ENCODE data around the gene SLC6A15.

SLC6A15 gene

DNA sequence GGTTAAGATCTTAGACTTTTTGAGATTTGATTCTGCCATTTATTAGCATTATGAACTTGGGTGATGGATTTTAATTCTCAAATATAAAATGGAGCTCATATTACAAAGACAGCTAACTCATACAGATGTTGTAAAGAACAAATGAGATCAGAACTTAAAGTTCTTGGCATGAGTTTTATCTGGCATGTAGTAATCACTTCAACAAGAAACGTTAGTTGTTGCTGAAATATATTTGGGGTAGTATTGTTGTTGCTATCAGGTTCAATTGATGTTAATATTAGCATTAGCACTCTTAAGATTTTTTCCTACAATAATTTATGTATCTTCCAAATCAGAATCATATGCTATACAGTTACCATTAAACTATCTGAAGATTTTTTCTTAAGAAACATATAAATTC lies 71.0 kb downstream of the SLC6A15 start:
- TF ChIP-seq, protein P1, sequence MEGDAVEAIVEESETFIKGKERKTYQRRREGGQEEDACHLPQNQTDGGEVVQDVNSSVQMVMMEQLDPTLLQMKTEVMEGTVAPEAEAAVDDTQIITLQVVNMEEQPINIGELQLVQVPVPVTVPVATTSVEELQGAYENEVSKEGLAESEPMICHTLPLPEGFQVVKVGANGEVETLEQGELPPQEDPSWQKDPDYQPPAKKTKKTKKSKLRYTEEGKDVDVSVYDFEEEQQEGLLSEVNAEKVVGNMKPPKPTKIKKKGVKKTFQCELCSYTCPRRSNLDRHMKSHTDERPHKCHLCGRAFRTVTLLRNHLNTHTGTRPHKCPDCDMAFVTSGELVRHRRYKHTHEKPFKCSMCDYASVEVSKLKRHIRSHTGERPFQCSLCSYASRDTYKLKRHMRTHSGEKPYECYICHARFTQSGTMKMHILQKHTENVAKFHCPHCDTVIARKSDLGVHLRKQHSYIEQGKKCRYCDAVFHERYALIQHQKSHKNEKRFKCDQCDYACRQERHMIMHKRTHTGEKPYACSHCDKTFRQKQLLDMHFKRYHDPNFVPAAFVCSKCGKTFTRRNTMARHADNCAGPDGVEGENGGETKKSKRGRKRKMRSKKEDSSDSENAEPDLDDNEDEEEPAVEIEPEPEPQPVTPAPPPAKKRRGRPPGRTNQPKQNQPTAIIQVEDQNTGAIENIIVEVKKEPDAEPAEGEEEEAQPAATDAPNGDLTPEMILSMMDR (IDR thresholded peaks at IDR 0.05; ENCODE audit: control extremely low read depth, extremely low read depth, low read depth, missing control alignments), result no peak
- no peak for DNase-seq (ENCODE audit: extremely low spot score)
- ChIA-PET CTCF (no interaction called here), POLR2A (no interaction called here)

DNA sequence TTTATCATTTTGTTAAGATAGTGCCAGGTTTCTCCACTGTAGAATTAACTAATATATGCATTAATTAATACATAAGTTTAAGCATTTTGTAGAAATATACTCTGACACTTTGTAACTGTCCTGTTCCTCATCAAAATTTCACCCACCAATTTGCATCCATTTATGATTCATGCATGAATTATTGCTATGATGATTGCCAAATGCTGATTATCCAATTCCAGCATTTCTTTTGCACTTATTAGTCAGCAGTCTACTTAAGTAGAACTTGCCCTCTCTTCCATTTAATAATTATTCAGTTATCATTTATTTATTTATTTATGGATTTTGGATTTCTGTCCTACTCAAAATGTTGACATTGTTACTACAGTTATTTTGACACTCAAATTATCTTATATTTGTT lies 72.2 kb downstream of the SLC6A15 start:
- no peak for DNase-seq (ENCODE audit: extremely low spot score)
- POLR2A ChIA-PET, result no interaction called here
- TF ChIP-seq, protein P1 (IDR thresholded peaks at IDR 0.05; ENCODE audit: control extremely low read depth, extremely low read depth, low read depth, missing control alignments), result no peak
- CTCF ChIA-PET, result no interaction called here

DNA sequence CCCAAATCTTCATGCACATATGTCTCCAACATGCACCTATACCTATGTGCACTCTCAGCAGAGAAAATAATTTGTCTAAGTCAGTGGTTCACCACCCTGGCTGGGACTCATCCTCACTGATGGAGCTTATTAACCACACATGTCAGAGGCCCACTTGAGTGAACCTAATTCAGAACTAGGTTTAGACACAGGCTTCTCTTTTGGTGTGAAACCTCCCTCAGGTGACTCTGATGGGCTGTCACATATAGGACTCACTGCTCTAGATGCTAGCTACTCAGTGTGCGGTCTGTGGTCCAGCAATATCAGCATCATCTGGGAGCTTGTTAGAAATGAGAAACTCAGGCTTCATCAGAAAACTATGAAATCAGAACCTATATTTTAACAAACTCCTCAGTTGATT lies 85.7 kb downstream of the SLC6A15 start:
- TF ChIP-seq, protein P1 (IDR thresholded peaks at IDR 0.05; ENCODE audit: control extremely low read depth, extremely low read depth, low read depth, missing control alignments), result no peak
- ChIA-PET CTCF (interaction anchor here (1.7 to 3.6 kb wide), 2 partner anchors 12 to 16 kb away, joined by 4 to 11 read pairs; no protein-coding TSS in a partner anchor), POLR2A (interaction anchor here (0.6 kb wide), 1 partner anchor 202 kb away, joined by 3 read pairs; no protein-coding TSS in a partner anchor)
- DNase-seq (ENCODE audit: extremely low spot score), result no peak

DNA sequence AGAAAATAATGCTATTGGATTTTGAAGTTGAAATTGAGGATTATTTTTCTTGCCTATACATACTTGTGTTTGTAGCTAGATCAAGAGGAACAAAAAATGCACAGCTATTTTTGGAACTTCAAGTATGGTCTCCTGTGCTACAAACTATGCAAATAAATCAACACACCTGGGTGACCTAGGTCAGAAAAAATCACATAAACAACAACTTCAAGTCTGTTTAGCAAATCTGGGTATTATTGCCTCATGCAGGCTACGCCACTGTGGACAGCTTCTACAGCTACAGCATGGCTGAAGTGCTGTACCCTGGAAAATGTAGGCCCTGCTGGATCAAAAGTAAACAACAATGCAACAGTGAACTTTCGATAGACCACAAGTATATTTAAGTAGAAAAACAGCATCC lies 87.5 kb downstream of the SLC6A15 start:
- POLR2A ChIA-PET, result no interaction called here
- TF ChIP-seq, protein P1 (IDR thresholded peaks at IDR 0.05; ENCODE audit: control extremely low read depth, extremely low read depth, low read depth, missing control alignments), result no peak
- CTCF ChIA-PET, result interaction anchor here (3.6 kb wide), 1 partner anchor 18 kb away, joined by 11 read pairs; no protein-coding TSS in a partner anchor
- DNase-seq (ENCODE audit: extremely low spot score), result no peak

DNA sequence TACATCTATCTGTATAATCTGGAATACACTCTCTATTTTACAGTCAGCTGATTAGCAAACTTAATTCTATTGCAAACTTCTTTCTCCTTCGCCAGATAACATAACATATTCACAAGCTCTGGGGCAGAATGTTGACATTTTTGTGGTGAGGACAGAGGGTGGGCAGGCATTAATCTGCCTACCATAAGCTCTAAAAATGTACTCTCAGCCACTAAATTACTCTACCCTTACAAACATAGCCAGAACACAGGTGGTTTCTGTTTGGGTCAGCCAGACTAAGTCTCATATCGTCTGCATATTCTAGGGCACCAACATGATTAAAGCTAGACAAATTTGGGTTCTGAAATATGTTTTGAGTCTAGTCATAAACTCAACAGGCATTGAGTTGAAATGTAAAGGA lies 90.1 kb downstream of the SLC6A15 start:
- POLR2A ChIA-PET, result no interaction called here
- DNase-seq (ENCODE audit: extremely low spot score), result no peak
- TF ChIP-seq, protein P1 (IDR thresholded peaks at IDR 0.05; ENCODE audit: control extremely low read depth, extremely low read depth, low read depth, missing control alignments), result no peak

DNA sequence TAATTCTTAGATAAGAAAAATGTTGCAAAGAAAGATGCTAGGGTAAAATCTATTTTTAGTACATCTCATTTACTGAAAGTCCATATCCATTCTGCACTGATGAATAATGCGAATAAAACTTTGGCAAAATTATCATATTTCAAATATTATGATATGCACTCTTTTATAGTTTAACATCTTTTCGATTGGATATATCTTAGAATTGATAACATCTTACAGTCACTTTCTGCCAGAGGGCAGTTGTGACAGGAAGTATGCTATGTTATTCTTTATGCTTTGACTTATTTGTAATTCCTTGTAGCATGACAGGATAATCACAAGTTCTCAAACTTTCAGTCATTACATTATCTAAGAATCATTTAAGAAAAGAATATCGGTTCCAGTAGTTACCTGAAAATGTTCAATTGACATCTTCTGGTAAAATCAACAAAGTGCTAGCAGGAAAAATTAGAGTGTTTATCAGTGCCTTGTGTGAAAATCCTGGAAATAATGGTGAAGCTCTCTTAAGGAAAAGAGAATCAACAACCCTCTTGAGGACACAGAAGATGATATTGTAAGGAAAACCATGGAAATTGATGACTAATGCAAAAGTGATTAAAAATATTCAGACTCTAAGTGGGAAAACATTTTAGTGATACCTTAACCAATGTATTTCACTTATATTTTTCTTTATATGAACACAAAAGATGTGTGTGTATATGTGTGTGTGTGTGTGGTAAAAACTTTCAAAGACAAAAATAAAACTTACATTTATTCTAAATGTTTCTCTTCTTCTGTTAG lies 95.5 kb downstream of the SLC6A15 start:
- POLR2A ChIA-PET, result no interaction called here
- CTCF ChIA-PET, result no interaction called here

More for the DNA sequence above, 90.1 kb downstream of the SLC6A15 start:
- CTCF ChIA-PET, result interaction anchor here (1.3 to 2.5 kb wide), 3 partner anchors 8 to 21 kb away, joined by 3 to 11 read pairs (median 4); no protein-coding TSS in a partner anchor

More for the DNA sequence above, 95.5 kb downstream of the SLC6A15 start:
- TF ChIP-seq, protein P1 (IDR thresholded peaks at IDR 0.05; ENCODE audit: control extremely low read depth, extremely low read depth, low read depth, missing control alignments), result no peak
- no peak for DNase-seq (ENCODE audit: extremely low spot score)
